SK-N-MC (cell line): ENCODE measurements around the gene OR10R2.

ENCODE experiments used
- EZH2 ChIP-seq: fragments of 200-600 bp; sonication (generic); IDR thresholded peaks from one replicate; pipeline ENCODE4 v1.6.1; 2017; ENCODE audit warnings: antibody characterized with exemption
- POLR2AphosphoS5 ChIP-seq: IDR thresholded peaks from 2 replicates; pipeline ENCODE4 v1.6.1; 2012; ENCODE audit warnings: mild to moderate bottlenecking, low read depth, low read length, borderline replicate concordance

DNA sequence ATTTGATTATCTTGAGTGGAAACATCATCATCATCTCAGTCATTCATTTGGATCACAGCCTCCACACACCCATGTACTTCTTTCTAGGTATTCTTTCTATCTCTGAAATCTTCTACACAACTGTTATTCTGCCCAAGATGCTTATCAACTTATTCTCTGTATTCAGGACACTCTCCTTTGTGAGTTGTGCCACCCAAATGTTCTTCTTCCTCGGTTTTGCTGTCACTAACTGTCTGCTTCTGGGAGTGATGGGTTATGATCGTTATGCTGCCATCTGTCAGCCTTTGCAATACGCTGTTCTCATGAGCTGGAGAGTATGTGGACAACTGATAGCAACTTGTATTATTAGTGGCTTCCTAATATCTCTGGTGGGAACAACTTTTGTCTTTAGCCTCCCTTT, 19.3 kb downstream of the OR10R2 start:
- TF ChIP-seq POLR2AphosphoS5 (no peak), EZH2 (no peak)
